Lung (tissue), 12 donors: ENCODE measurements around the gene TRABD2B. TPM values are rescaled to one million over a fixed set of nuclear protein-coding genes. Genes with fewer than 3 reads are reported as not detected.

Source experiments
- ATAC-seq: fragments of 200-7000 bp; cut with Tn5 transposase; one replicate; pipeline ENCODE4 v1.9.1; 2020; ENCODE audit warnings: moderate number of reproducible peaks; ENCODE audit not compliant: insufficient read depth, low FRiP score
- DNase-seq, 3 donors: peaks; one replicate each; pipeline ENCODE4 v3.0.0-alpha.2; 2013 to 2017
- H3K27ac ChIP-seq, 2 donors: one replicate each; pipeline ENCODE4 v1.5.1; 2013; ENCODE audit warnings: mild to moderate bottlenecking in 2 of 2, moderate library complexity in 2 of 2, control low read depth in 1 of 2, inconsistent platforms in 1 of 2, low read depth in 1 of 2, low read length in 1 of 2
- H3K27me3 ChIP-seq, 3 donors: one replicate each; pipeline ENCODE4 v1.5.1; 2013; ENCODE audit warnings: low read length in 2 of 3; ENCODE audit not compliant: control insufficient read depth in 3 of 3, insufficient read depth in 3 of 3
- H3K36me3 ChIP-seq, 4 donors: one replicate each; pipeline ENCODE4 v1.5.1; 2013; ENCODE audit warnings: low read length in 4 of 4, mild to moderate bottlenecking in 1 of 4, moderate library complexity in 1 of 4; ENCODE audit not compliant: control insufficient read depth in 4 of 4, insufficient read depth in 4 of 4
- H3K4me1 ChIP-seq, 5 donors: one replicate each; pipeline ENCODE4 v1.5.1; 2013; ENCODE audit warnings: low read length in 5 of 5, mild to moderate bottlenecking in 2 of 5, moderate library complexity in 1 of 5; ENCODE audit not compliant: control insufficient read depth in 5 of 5, insufficient read depth in 5 of 5
- H3K4me3 ChIP-seq: one replicate; pipeline ENCODE4 v1.5.1; 2013; ENCODE audit warnings: mild to moderate bottlenecking, control low read depth, moderate library complexity
- H3K9ac ChIP-seq, 2 donors: one replicate each; pipeline ENCODE4 v1.5.1; 2013; ENCODE audit warnings: low read length in 2 of 2, control low read depth in 1 of 2; ENCODE audit not compliant: insufficient read depth in 1 of 2
- H3K9me3 ChIP-seq, 4 donors: one replicate each; pipeline ENCODE4 v1.5.1; 2013; ENCODE audit warnings: low read length in 3 of 4, mild to moderate bottlenecking in 1 of 4, moderate library complexity in 1 of 4; ENCODE audit not compliant: control insufficient read depth in 4 of 4, insufficient read depth in 3 of 4
- CTCF ChIP-seq: IDR thresholded peaks from 2 replicates; pipeline ENCODE4 v1.5.1; 2012; ENCODE audit warnings: mild to moderate bottlenecking; ENCODE audit errors: control extremely low read depth, extremely low read depth
- WGBS, 2 donors: extraction: QIAGEN DNeasy Blood & Tissue Kit; methylation state at CpG; one replicate each; pipeline ENCODE4 v1.1.7; 2013; 5-methylcytosine and 5-hydroxymethylcytosine counted together
- polyA plus RNA-seq, 2 donors: library from polyadenylated mRNA; stranded (reverse); fragments of 200-250 nt; gene quantifications; one replicate each; pipeline ENCODE4 v1.2.1, GENCODE V29; 2013
- total RNA-seq, 2 donors: library from RNA; depleted of rRNA in 1 of 2; stranded (reverse); fragments of >200 nt in 1 of 2; gene quantifications; one replicate each; pipeline ENCODE4 v1.2.1, GENCODE V29; 2014 to 2021
- donor health status: control.
- donor health status: control.
- donor health status: Bipolar disorder and iron deficiency.
- donor health status: healthy.
- donor health status: DM: yes; HTN: yes; CAD: no.

Gene TRABD2B
- total and polyA plus RNA-seq, 4 donors = 0.37 to 1.9 (median 0.64) TPM

GRCh38 chr1:47758341-47759250 is 238.6 kb downstream of the TRABD2B start:
- Histone ChIP-seq H3K9ac (no peak overlapping the region), H3K4me1 (peaks cover 0 to 11% (median 0%) of the 10 kb centered on the region in 5 donors)
- WGBS, 2 donors = 71 to 76% methylated on average over 20 of the region's 20 CpGs

DNA sequence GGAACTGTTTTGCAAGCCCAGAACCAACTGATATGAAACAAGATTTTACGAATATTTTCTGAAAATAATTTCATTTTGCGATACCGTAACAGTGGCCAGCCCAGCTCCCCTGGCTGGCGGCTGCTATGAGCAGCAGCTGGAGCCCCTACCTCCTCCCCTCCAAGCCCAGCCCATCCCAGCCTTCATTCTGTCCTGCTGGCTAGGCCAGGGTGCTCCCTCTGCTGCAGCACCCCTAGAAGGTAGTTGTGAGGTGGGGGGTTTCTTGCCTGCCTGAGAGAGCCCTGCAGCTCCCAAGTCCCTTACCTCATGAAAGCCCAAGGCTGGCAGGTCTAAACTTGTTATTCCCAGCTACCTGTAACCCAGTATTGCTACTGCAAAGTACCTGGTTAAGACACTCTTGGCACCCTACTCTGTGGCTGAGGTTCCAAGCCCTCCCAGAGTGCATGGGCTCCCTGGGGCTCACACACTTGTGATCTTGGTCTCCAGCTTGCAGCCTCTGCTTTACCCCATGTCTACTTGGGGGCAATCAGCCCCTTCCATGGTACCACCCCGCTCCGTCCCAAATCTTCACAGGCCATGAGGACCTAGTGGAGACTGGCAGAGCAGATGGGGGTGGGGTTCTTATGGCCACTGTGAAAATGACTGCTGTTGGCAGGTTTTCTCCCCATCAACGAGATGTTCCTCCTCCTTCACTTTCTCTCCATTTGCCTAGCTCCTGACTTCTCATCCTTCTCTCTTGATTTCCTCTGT is 239.8 kb downstream of the TRABD2B start:
- Histone ChIP-seq H3K27ac (no peak overlapping the region), H3K4me3 (no peak overlapping the region), H3K36me3 (no peaks in the 10 kb centered on the region), H3K27me3 (no peaks in the 10 kb centered on the region), H3K9me3 (no peaks in the 10 kb centered on the region), H3K4me1 (peaks cover 0 to 11% (median 0%) of the 10 kb centered on the region in 5 donors), H3K9ac (no peak overlapping the region)
- no peak for TF ChIP-seq CTCF
- no peak for ATAC-seq
- 91 to 94% methylated on average over 7 of the region's 7 CpGs for WGBS, 2 donors
- DNase-seq = no peak

More at GRCh38 chr1:47758341-47759250, 238.6 kb downstream of the TRABD2B start:
- no peak for TF ChIP-seq CTCF
- Histone ChIP-seq H3K27me3 (no peaks in the 10 kb centered on the region), H3K27ac (no peak overlapping the region), H3K9me3 (no peaks in the 10 kb centered on the region), H3K4me3 (no peak overlapping the region), H3K36me3 (no peaks in the 10 kb centered on the region)
- no peak for ATAC-seq
- peak in 2 of 3 donors; percentile 17 to 49 for DNase-seq

DNA sequence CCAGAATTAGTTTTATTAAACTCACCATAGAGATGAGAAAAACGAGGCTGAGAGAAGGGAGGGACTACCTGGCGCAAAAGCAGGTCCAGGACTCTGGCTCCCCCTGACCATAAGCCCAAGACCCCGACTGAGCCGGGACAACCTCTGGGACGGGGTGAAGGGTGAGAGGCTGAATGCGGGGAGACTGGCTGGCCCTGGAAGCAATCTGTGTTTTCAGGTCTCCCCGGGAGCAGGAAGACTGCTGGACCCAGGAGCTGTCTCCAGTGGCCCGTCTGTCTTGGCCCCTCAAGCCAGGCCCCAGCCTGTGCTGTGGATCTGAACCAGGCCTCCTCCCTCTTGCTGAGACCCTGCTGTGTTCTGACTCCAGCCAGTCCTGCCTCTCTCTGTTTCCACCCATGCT is 240.8 kb downstream of the TRABD2B start:
- 92 to 93% methylated on average over 8 of the region's 8 CpGs for WGBS, 2 donors
- H3K36me3 ChIP-seq = no peaks in the 10 kb centered on the region
- DNase-seq (no peak), ATAC-seq (no peak)
- no peak for TF ChIP-seq CTCF
- peaks cover 0 to 19% (median 5%) of the 10 kb centered on the region in 5 donors for H3K4me1 ChIP-seq
- no peaks in the 10 kb centered on the region for H3K27me3 ChIP-seq
- no peak overlapping the region for H3K4me3 ChIP-seq
- no peaks in the 10 kb centered on the region for H3K9me3 ChIP-seq
- H3K27ac ChIP-seq = no peak overlapping the region
- no peak overlapping the region for H3K9ac ChIP-seq
